ENCODE measurements around the gene ELFN2. TPM values are rescaled to one million over a fixed set of nuclear protein-coding genes. Genes with fewer than 3 reads are reported as not detected.

ELFN2 gene
- total RNA-seq, 4 donors from 2014 or later, result 0.30 to 4.4 (median 3.1) TPM

DNA sequence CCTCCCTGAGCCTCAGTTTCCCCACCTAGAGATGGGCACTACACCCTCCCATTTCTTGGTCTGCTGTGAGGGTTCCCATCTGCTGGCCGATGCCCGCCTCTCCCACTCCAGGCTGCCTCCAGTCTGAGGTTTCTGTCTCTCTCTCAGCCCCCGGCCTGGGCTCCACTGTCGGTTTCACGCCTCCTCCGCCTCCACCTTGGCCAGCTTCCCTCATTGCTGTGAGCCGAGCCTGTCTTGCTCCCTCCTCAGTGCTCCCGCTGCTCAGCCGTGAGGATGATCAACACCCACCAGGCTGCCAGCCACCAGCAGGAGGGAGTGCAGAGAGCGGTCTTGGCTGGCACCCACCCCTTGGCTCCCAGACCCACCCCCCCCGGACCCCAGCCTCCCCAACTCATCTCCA, 83.9 kb downstream of the ELFN2 start:
- no peaks in the 10 kb centered on the region for H3K9me3 ChIP-seq
- H3K36me3 ChIP-seq, result no peaks in the 10 kb centered on the region
- H3K27ac ChIP-seq, result no peak overlapping the region
- H3K4me3 ChIP-seq, result no peak overlapping the region
- H3K27me3 ChIP-seq, result peaks cover 0 to 40% of the 10 kb centered on the region in 2 donors
- 39% methylated on average over 11 of the region's 11 CpGs for WGBS, 2 donors
- TF ChIP-seq, protein P1, sequence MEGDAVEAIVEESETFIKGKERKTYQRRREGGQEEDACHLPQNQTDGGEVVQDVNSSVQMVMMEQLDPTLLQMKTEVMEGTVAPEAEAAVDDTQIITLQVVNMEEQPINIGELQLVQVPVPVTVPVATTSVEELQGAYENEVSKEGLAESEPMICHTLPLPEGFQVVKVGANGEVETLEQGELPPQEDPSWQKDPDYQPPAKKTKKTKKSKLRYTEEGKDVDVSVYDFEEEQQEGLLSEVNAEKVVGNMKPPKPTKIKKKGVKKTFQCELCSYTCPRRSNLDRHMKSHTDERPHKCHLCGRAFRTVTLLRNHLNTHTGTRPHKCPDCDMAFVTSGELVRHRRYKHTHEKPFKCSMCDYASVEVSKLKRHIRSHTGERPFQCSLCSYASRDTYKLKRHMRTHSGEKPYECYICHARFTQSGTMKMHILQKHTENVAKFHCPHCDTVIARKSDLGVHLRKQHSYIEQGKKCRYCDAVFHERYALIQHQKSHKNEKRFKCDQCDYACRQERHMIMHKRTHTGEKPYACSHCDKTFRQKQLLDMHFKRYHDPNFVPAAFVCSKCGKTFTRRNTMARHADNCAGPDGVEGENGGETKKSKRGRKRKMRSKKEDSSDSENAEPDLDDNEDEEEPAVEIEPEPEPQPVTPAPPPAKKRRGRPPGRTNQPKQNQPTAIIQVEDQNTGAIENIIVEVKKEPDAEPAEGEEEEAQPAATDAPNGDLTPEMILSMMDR (IDR thresholded peaks at IDR 0.05), result no peak
- TF ChIP-seq POLR2A (IDR thresholded peaks at IDR 0.05), result no peak
- no peak for TF ChIP-seq EP300 (IDR thresholded peaks at IDR 0.05)
- no peak for DNase-seq (ENCODE audit: low spot score in 2 of 2)
- peaks cover 0 to 15% (median 3%) of the 10 kb centered on the region in 4 donors for H3K4me1 ChIP-seq

DNA sequence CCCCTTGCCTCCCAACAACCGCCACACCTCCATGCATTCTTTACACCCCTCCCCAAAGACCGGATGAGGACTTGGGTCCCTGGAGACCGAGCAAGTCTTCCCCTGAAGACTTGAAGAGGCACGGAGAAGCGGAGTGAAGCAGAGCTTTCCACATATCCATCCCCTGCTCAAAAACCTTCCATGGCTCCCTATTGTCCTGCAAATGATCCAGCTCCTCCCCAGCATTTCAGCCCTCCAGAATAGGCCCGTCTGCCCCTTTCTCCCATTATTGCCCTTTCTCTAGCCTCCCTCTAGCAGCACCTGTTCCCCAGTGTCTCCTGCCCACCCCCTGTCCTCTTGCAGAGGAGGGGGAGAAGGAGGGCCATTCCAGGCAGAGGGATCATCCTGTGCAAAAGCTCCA, 85.2 kb downstream of the ELFN2 start:
- WGBS, 2 donors, result 63 to 70% methylated on average over 6 of the region's 6 CpGs
- H3K9me3 ChIP-seq, result no peaks in the 10 kb centered on the region
- no peak for TF ChIP-seq POLR2A (IDR thresholded peaks at IDR 0.05)
- TF ChIP-seq, protein P1 (IDR thresholded peaks at IDR 0.05), result no peak
- no peak for DNase-seq (ENCODE audit: low spot score in 2 of 2)
- no peak overlapping the region for H3K27ac ChIP-seq
- H3K36me3 ChIP-seq, result no peaks in the 10 kb centered on the region
- peaks cover 0 to 48% of the 10 kb centered on the region in 2 donors for H3K27me3 ChIP-seq
- H3K4me3 ChIP-seq, result no peak overlapping the region
- H3K4me1 ChIP-seq, result peaks cover 0 to 15% (median 3%) of the 10 kb centered on the region in 4 donors

DNA sequence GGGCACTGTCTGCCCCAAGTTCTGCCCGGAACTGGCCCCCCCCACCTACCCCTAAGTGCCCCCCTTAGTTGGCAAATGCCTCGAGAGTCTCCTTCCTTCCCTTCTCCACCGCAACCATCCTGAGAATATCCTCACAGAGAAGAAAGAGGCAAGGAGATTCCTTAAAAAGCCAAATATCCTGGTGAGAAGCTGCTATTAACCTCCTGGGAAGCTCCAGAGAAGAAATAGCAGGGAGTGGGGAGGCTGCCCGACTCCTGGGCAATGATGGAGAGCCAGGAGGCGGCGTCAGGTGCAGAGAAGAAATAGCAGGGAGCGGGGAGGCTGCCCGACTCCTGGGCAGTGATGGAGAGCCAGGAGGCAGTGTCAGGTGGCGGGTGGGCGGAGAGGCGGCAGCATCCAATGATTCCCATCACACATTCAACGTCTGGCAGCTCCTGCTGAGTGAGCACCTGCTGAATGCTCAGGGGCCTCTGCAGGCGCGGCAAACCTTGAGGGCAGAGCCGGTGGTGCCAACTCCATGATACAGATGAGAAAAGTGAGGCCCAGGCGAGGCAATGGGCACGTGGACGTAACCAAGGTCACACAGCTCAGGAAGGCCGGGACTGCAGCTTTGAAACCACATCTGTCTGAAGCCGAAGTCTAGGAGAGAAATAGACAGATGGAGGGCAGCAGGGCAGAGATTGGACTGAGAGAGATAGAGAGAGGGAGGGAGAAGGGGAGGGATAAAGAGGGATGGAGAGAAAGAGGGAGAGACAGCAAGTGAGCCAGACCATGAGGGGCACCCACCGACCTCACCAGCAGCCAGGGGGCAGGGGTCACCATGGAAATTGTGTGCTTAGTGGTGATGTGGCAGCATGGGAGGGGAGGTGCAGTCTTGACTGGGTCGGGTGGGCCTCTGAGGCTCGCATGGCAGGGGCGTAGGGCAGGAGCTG, 86.7 kb downstream of the ELFN2 start:
- Histone ChIP-seq H3K27me3 (peaks cover 0 to 61% of the 10 kb centered on the region in 2 donors), H3K27ac (no peak overlapping the region), H3K4me3 (no peak overlapping the region), H3K9me3 (no peaks in the 10 kb centered on the region), H3K36me3 (no peaks in the 10 kb centered on the region), H3K4me1 (peaks cover 0 to 1% (median 0%) of the 10 kb centered on the region in 4 donors)
- 25 to 30% methylated on average over 21 to 24 of the region's 24 CpGs for WGBS, 2 donors
- TF ChIP-seq EP300 (IDR thresholded peaks at IDR 0.05) (no peak), POLR2A (IDR thresholded peaks at IDR 0.05) (no peak)
- TF ChIP-seq, protein P1 (IDR thresholded peaks at IDR 0.05), result no peak
- DNase-seq (ENCODE audit: low spot score in 2 of 2), result no peak

DNA sequence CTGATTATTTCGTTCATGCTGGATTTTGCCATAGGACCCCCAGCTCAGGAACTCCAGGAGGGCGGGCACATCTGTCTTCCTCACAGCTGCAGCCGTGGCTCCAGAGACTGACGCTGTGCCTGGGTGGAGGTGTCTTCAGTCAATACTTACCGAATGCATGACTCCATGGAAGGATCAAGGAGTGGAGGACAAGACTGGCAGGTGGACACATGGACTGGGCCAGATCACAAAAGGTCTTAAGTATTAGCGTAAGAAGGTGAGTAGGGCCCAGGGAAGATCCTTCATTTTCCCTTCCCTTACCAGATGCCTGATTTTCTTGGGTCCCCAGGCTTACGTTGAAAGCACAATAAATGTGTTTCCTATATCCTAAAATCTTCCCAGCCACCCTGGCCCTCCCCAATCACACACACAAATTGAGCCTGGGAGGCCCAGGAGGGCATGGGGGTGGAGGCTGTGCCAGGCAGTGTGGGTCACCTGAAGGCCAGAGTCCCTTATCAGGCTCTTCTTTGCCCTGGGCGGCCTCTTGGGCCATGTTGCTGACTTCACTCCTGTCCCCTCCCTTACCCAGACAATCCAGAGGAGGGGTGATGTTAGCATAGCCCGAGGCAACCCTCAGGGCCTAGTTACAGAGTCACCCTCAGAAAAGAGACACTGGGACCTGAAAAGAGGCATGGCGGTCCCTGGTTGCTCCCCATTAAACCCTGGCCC, 88.6 kb downstream of the ELFN2 start:
- H3K27me3 ChIP-seq, result peaks cover 0 to 73% of the 10 kb centered on the region in 2 donors
- 91 to 94% methylated on average over 10 of the region's 10 CpGs for WGBS, 2 donors
- no peak for DNase-seq (ENCODE audit: low spot score in 2 of 2)
- H3K4me1 ChIP-seq, result peaks cover 0 to 11% (median 4%) of the 10 kb centered on the region in 4 donors
- TF ChIP-seq POLR2A (IDR thresholded peaks at IDR 0.05) (no peak), EP300 (IDR thresholded peaks at IDR 0.05) (no peak)
- TF ChIP-seq, protein P1 (IDR thresholded peaks at IDR 0.05), result no peak
- no peaks in the 10 kb centered on the region for H3K9me3 ChIP-seq
- no peaks in the 10 kb centered on the region for H3K36me3 ChIP-seq
- H3K4me3 ChIP-seq, result no peak overlapping the region
- no peak overlapping the region for H3K27ac ChIP-seq

Data from tibial nerve (tissue), 4 donors.